ENCODE measurements around the gene ZNF518B.

DNA sequence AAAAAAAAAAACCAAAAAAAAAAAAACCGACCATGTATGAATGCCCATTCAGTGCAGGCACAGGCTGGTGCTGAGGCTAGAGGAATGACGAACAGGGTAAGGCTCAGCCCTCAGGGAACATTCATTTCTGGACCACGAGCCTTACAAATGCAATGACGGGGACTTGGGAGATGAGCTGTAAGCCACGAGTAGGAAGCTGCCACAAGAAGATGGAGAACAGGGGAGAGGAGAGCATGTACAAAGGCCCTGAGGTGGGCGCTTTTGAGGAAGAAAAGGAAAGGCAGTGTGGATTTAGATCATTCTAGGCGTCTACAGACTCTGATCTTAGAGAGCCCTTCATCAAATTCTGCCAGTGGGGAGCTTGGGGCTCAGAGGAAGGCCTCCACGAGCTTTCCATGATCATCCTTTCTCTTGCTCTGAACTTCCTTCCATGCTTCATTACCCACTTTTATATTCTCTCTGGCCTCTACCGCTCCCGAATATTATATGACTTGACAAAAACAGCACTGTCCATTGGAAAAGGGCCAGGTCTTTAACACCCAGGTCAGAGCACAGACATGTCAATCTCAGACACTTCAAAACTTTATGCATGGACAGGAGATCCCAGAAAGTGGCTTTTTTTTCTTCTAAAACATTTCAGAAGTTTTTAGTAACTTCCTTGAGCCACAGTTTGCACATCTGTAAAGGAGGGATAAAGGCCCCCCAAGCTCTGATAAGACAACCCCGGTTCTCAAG lies 3.3 kb upstream of the ZNF518B start:
- TF ChIP-seq RAD21 (IDR thresholded peaks at IDR 0.05; ENCODE audit: low read depth) (no peak), EZH2 (IDR thresholded peaks at IDR 0.05) (no peak), POLR2A (IDR thresholded peaks at IDR 0.05; ENCODE audit: borderline replicate concordance, extremely low read depth, insufficient read depth, insufficient read length) (no peak), POLR2AphosphoS5 (IDR thresholded peaks at IDR 0.05; ENCODE audit: low read depth, low read length) (no peak)
- TF ChIP-seq, protein P1, sequence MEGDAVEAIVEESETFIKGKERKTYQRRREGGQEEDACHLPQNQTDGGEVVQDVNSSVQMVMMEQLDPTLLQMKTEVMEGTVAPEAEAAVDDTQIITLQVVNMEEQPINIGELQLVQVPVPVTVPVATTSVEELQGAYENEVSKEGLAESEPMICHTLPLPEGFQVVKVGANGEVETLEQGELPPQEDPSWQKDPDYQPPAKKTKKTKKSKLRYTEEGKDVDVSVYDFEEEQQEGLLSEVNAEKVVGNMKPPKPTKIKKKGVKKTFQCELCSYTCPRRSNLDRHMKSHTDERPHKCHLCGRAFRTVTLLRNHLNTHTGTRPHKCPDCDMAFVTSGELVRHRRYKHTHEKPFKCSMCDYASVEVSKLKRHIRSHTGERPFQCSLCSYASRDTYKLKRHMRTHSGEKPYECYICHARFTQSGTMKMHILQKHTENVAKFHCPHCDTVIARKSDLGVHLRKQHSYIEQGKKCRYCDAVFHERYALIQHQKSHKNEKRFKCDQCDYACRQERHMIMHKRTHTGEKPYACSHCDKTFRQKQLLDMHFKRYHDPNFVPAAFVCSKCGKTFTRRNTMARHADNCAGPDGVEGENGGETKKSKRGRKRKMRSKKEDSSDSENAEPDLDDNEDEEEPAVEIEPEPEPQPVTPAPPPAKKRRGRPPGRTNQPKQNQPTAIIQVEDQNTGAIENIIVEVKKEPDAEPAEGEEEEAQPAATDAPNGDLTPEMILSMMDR (IDR thresholded peaks at IDR 0.05 in 2 of 3, conservative IDR thresholded peaks at IDR 0.05 in 1 of 3; ENCODE audit: borderline replicate concordance in 1 of 3, insufficient read depth in 1 of 3, low read depth in 2 of 3, low read length in 2 of 3): no peak
- TF ChIP-seq, protein P2, sequence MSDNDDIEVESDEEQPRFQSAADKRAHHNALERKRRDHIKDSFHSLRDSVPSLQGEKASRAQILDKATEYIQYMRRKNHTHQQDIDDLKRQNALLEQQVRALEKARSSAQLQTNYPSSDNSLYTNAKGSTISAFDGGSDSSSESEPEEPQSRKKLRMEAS (IDR thresholded peaks at IDR 0.05): no peak
